IMR-90 (cell line): ENCODE measurements around the gene OPN4. TPM values are rescaled to one million over a fixed set of nuclear protein-coding genes. Genes with fewer than 3 reads are reported as not detected.

Source experiments
- ATAC-seq: fragments of 200-7000 bp; cut with Tn5 transposase; 2 replicates; pipeline ENCODE4 v1.9.1; 2020; ENCODE audit warnings: low read depth, mild to moderate bottlenecking, moderate library complexity
- BruUV-seq: library from RNA; stranded (reverse); fragments of 400-500 nt; replicated peaks from 2 replicates; lab custom pipeline; 2021; lab: Mats Ljungman, UMichigan
- CTCF ChIA-PET: fragments of 300-600 bp; formaldehyde crosslinking; extraction: SDS; loops from one replicate; lab custom pipeline; 2021; ENCODE audit warnings: antibody characterized with exemption; lab: Yijun Ruan, JAX
- POLR2A ChIA-PET: fragments of 300-600 bp; sonication (Branson Sonifier 250); formaldehyde crosslinking; loops from one replicate; lab custom pipeline; 2022; ENCODE audit warnings: antibody characterized with exemption; ENCODE audit not compliant: unreplicated experiment; lab: Charles Lee
- DNase-seq: peaks from one replicate; pipeline ENCODE4 v3.0.0; 2013
- H2AFZ ChIP-seq: replicated peaks from 2 replicates; pipeline ENCODE3; 2013; ENCODE audit warnings: low read length, mild to moderate bottlenecking; ENCODE audit not compliant: poor library complexity
- H2AK5ac ChIP-seq: 2 replicates; pipeline ENCODE4 v1.6.1; 2013; ENCODE audit warnings: low read depth, low read length, inconsistent platforms
- H2AK9ac ChIP-seq: replicated peaks from 2 replicates; pipeline ENCODE3; 2013; ENCODE audit warnings: mild to moderate bottlenecking, low read depth, low read length, moderate library complexity; ENCODE audit not compliant: poor library complexity
- H2BK120ac ChIP-seq: 2 replicates; pipeline ENCODE4 v1.6.1; 2013; ENCODE audit warnings: low read depth, low read length, inconsistent platforms
- H2BK15ac ChIP-seq: 3 replicates; pipeline ENCODE4 v1.6.1; 2013; ENCODE audit warnings: low read depth, low read length, inconsistent platforms
- H2BK20ac ChIP-seq: 2 replicates; pipeline ENCODE4 v1.6.1; 2013; ENCODE audit warnings: low read depth, mild to moderate bottlenecking, inconsistent platforms, low read length, moderate library complexity
- H2BK5ac ChIP-seq: 2 replicates; pipeline ENCODE4 v1.6.1; 2013; ENCODE audit warnings: mild to moderate bottlenecking, low read depth, low read length, inconsistent platforms; ENCODE audit not compliant: poor library complexity, severe bottlenecking
- H3K14ac ChIP-seq: replicated peaks from 2 replicates; pipeline ENCODE4 v1.6.1; 2013; ENCODE audit warnings: low read depth, low read length, inconsistent platforms
- H3K18ac ChIP-seq: 2 replicates; pipeline ENCODE4 v1.6.1; 2013; ENCODE audit warnings: low read depth, low read length, control low read depth
- H3K23ac ChIP-seq: 2 replicates; pipeline ENCODE4 v1.6.1; 2013; ENCODE audit warnings: low read depth, low read length, inconsistent platforms
- H3K27ac ChIP-seq: 2 replicates; pipeline ENCODE4 v1.5.1; 2013; ENCODE audit warnings: mild to moderate bottlenecking, control low read depth, low read length; ENCODE audit not compliant: insufficient read depth
- H3K27me3 ChIP-seq: 2 replicates; pipeline ENCODE4 v1.6.1; 2013; ENCODE audit warnings: low read length; ENCODE audit not compliant: control insufficient read depth, insufficient read depth
- H3K36me3 ChIP-seq: 2 replicates; pipeline ENCODE4 v1.6.1; 2013; ENCODE audit warnings: low read length, mixed read lengths; ENCODE audit not compliant: control insufficient read depth, insufficient read depth
- H3K4ac ChIP-seq: 2 replicates; pipeline ENCODE4 v1.6.1; 2013; ENCODE audit warnings: low read depth, low read length, inconsistent platforms
- H3K4me1 ChIP-seq: 2 replicates; pipeline ENCODE4 v1.6.1; 2013; ENCODE audit warnings: low read length, mixed read lengths; ENCODE audit not compliant: control insufficient read depth, insufficient read depth
- H3K4me2 ChIP-seq: 2 replicates; pipeline ENCODE4 v1.6.1; 2013; ENCODE audit warnings: low read depth, mild to moderate bottlenecking, control low read depth, low read length, moderate library complexity
- H3K4me3 ChIP-seq: 2 replicates; pipeline ENCODE4 v1.5.1; 2013; ENCODE audit warnings: low read depth, mild to moderate bottlenecking, control low read depth, low read length, moderate library complexity; ENCODE audit not compliant: insufficient read depth
- H3K56ac ChIP-seq: 2 replicates; pipeline ENCODE4 v1.6.1; 2013; ENCODE audit warnings: low read length, inconsistent platforms; ENCODE audit not compliant: insufficient read depth; ENCODE audit errors: extremely low read depth
- H3K79me1 ChIP-seq, 2 experiments: 2 replicates each; pipeline ENCODE4 v1.6.1; 2013; ENCODE audit warnings: low read length in 2 of 2, inconsistent platforms in 1 of 2, low read depth in 1 of 2
- H3K9ac ChIP-seq: 2 replicates; pipeline ENCODE4 v1.6.1; 2013; ENCODE audit warnings: low read depth, low read length, control low read depth
- H3K9me1 ChIP-seq: 2 replicates; pipeline ENCODE4 v1.6.1; 2013; ENCODE audit warnings: low read length, inconsistent platforms; ENCODE audit not compliant: insufficient read depth
- H3K9me3 ChIP-seq: 2 replicates; pipeline ENCODE4 v1.6.1; 2013; ENCODE audit warnings: low read length; ENCODE audit not compliant: control insufficient read depth, insufficient read depth
- H4K20me1 ChIP-seq: 2 replicates; pipeline ENCODE4 v1.6.1; 2013; ENCODE audit warnings: low read length, inconsistent platforms; ENCODE audit not compliant: insufficient read depth
- H4K5ac ChIP-seq: 2 replicates; pipeline ENCODE4 v1.6.1; 2013; ENCODE audit warnings: mild to moderate bottlenecking, low read depth, low read length, control low read depth
- H4K8ac ChIP-seq, 2 experiments: 2 replicates each; pipeline ENCODE4 v1.6.1; 2013; ENCODE audit warnings: low read depth in 2 of 2, low read length in 2 of 2, control low read depth in 1 of 2, inconsistent platforms in 1 of 2
- H4K91ac ChIP-seq: 2 replicates; pipeline ENCODE4 v1.6.1; 2013; ENCODE audit warnings: low read depth, low read length, inconsistent platforms; ENCODE audit not compliant: insufficient read depth
- BHLHE40 ChIP-seq: fragments of 150-350 bp; IDR thresholded peaks from 2 replicates; pipeline ENCODE4 v1.6.1; 2016; ENCODE audit warnings: mild to moderate bottlenecking, low read depth, low read length
- CEBPB ChIP-seq: IDR thresholded peaks from 2 replicates; pipeline ENCODE4 v1.6.1; 2012; ENCODE audit warnings: low read depth, low read length, improper control_type of control experiment
- CHD1 ChIP-seq: IDR thresholded peaks from 2 replicates; pipeline ENCODE4 v1.6.1; 2012; ENCODE audit warnings: low read depth, low read length, improper control_type of control experiment
- CTCF ChIP-seq: conservative IDR thresholded peaks from 2 replicates; pipeline ENCODE4 v1.5.1; 2012; ENCODE audit warnings: mild to moderate bottlenecking, low read depth, low read length, improper control_type of control experiment
- ELK1 ChIP-seq: fragments of 150-350 bp; IDR thresholded peaks from 2 replicates; pipeline ENCODE4 v1.6.1; 2016; ENCODE audit warnings: low read depth, mild to moderate bottlenecking, low read length, moderate library complexity, borderline replicate concordance
- FOS ChIP-seq: fragments of 150-350 bp; IDR thresholded peaks from 2 replicates; pipeline ENCODE4 v1.6.1; 2016; ENCODE audit warnings: low read depth, low read length
- RAD21 ChIP-seq: IDR thresholded peaks from 2 replicates; pipeline ENCODE4 v1.6.1; 2012; ENCODE audit warnings: low read length, improper control_type of control experiment
- RFX5 ChIP-seq: IDR thresholded peaks from 2 replicates; pipeline ENCODE4 v1.8.0; 2012; ENCODE audit warnings: low read depth, mild to moderate bottlenecking, low read length, moderate library complexity
- SMC3 ChIP-seq: fragments of 150-350 bp; IDR thresholded peaks from 2 replicates; pipeline ENCODE4 v1.6.1; 2016; ENCODE audit warnings: low read depth, mild to moderate bottlenecking, antibody characterized with exemption, low read length, moderate library complexity
- WGBS, 2 experiments: methylation state at CpG; one replicate each; pipeline versions ENCODE4 v1.1.5 to v1.1.7; 2013; ENCODE audit warnings: missing lambda C conversion rate in 2 of 2; ENCODE audit not compliant: insufficient read length in 1 of 2; ENCODE audit errors: extremely low coverage in 2 of 2; 5-methylcytosine and 5-hydroxymethylcytosine counted together
- dilution Hi-C: fragments of 300-500 bp; cut with HindIII; formaldehyde crosslinking; loops from one replicate; pipeline ENCODE4 v1.14.3; 2018; ENCODE audit warnings: low sequenced_read_pairs; ENCODE audit not compliant: unreplicated experiment
- in situ Hi-C: fragments of 300-500 bp; cut with MboI; formaldehyde crosslinking; loops from 3 replicates; pipeline ENCODE4 v1.14.3; 2019; ENCODE audit warnings: low sequenced_read_pairs, inconsistent platforms, mixed read lengths
- intact Hi-C: fragments of 100-400 bp; cut with micrococcal nuclease; formaldehyde crosslinking; loops from 2 replicates; pipeline ENCODE4 v1.10.0; 2022
- polyA plus RNA-seq, 3 experiments: library from polyadenylated mRNA; depleted of rRNA; stranded (reverse); fragments of >200 nt; gene quantifications; 2 replicates each; pipeline ENCODE4 v1.2.3, GENCODE V29; 2012; ENCODE audit warnings: low replicate concordance in 1 of 3
- total RNA-seq: library from RNA; depleted of rRNA; stranded (reverse); fragments of >200 nt; gene quantifications from 2 replicates; pipeline ENCODE4 v1.2.3, GENCODE V29; 2012

Gene OPN4
- total and polyA plus RNA-seq, 2 of the 4 experiments (the other 2 are of a cell fraction) = 0.03 TPM; not detected in 1

GRCh38 chr10:86674912-86675311 lies 20.6 kb downstream of the OPN4 start:
- no peak for DNase-seq
- no peak overlapping the region for H3K14ac ChIP-seq
- H4K20me1 ChIP-seq = no peaks in the 10 kb centered on the region
- H2AK5ac ChIP-seq = no peak overlapping the region
- H2BK120ac ChIP-seq = no peak overlapping the region
- intact Hi-C loops = no loop called here
- no peak overlapping the region for H3K23ac ChIP-seq
- no peak overlapping the region for H2BK20ac ChIP-seq
- dilution Hi-C loops = no loop called here
- H2AK9ac ChIP-seq = no peak overlapping the region
- no peak overlapping the region for H2BK5ac ChIP-seq
- H3K4me1 ChIP-seq = peaks cover 23% of the 10 kb centered on the region
- no peak for TF ChIP-seq CHD1
- TF ChIP-seq BHLHE40 = no peak
- TF ChIP-seq RAD21 = no peak
- TF ChIP-seq CTCF = no peak
- no peak for TF ChIP-seq SMC3
- TF ChIP-seq CEBPB = no peak
- no peak for TF ChIP-seq RFX5
- no peak for TF ChIP-seq ELK1
- TF ChIP-seq FOS = no peak
- H2AFZ ChIP-seq = no peak overlapping the region
- in situ Hi-C loops = no loop called here
- no TSS peak for BruUV-seq
- H3K79me1 ChIP-seq = peaks cover 0 to 3% of the 10 kb centered on the region in 2 experiments; a peak in 1 of 4 replicates
- H3K9ac ChIP-seq = no peak overlapping the region
- no peak overlapping the region for H4K91ac ChIP-seq
- H3K36me3 ChIP-seq = no peaks in the 10 kb centered on the region
- no peak overlapping the region for H3K56ac ChIP-seq
- ATAC-seq = no peak
- H4K5ac ChIP-seq = no peak overlapping the region
- H3K27me3 ChIP-seq = no peaks in the 10 kb centered on the region
- H3K27ac ChIP-seq = no peak overlapping the region
- H3K4me3 ChIP-seq = no peak overlapping the region
- no peak overlapping the region for H4K8ac ChIP-seq
- no peak overlapping the region for H3K18ac ChIP-seq
- POLR2A ChIA-PET = no interaction called here
- H3K4ac ChIP-seq = no peak overlapping the region
- no peak overlapping the region for H2BK15ac ChIP-seq
- H3K4me2 ChIP-seq = no peak overlapping the region
- WGBS, 2 experiments = no CpG with 5 or more reads among the region's 3 CpGs
- H3K9me1 ChIP-seq = no peaks in the 10 kb centered on the region
- no peaks in the 10 kb centered on the region for H3K9me3 ChIP-seq
- CTCF ChIA-PET = no interaction called here
